ENCODE data around the gene KANSL1.
"Not testable (repeated sequence)": the region's sequence is repeated elsewhere in the genome, so short reads cannot be mapped to it uniquely, and the experiment has no call there.

Gene KANSL1

GRCh38 chr17:46193151-46193625 is at the start of gene KANSL1:
TSS of gene KANSL1 (minus strand) at chr17:46193429. CDS start at chr17:46172143, 21,286 bp downstream.
- peak; percentile 40 for TF ChIP-seq CTCF (IDR thresholded peaks at IDR 0.05; ENCODE audit: insufficient read depth, low read depth, low read length, missing control alignments)
- peak within 1 kb of the TSS; percentile 93 for H3K4me3 ChIP-seq (ENCODE audit: low read length)
- peak; percentile 94 for DNase-seq (ENCODE audit: low read depth)

GRCh38 chr17:46231359-46231758 is 38.1 kb upstream of the KANSL1 start:
- not testable (repeated sequence) for H3K4me3 ChIP-seq (ENCODE audit: low read length)

GRCh38 chr17:46225274-46225794 is 32.1 kb upstream of the KANSL1 start:
- peak; percentile 91 for DNase-seq (ENCODE audit: low read depth)
- peak overlapping the region; percentile 44 for H3K4me3 ChIP-seq (ENCODE audit: low read length)

More at GRCh38 chr17:46231359-46231758, 38.1 kb upstream of the KANSL1 start:
- DNase-seq (ENCODE audit: low read depth), result not testable (repeated sequence)

GRCh38 chr17:46224864-46225263 is 31.6 kb upstream of the KANSL1 start:
- H3K4me3 ChIP-seq (ENCODE audit: low read length), result peak overlapping the region; percentile 44
- DNase-seq (ENCODE audit: low read depth), result not testable (repeated sequence)

- H3K4me3 ChIP-seq (ENCODE audit: low read length); DNase-seq (ENCODE audit: low read depth): not testable (repeated sequence)
Observed at GRCh38 chr17:46223041-46223440, 29.8 kb upstream of the KANSL1 start.

- DNase-seq (ENCODE audit: low read depth), result no peak
- H3K4me3 ChIP-seq (ENCODE audit: low read length), result no peak overlapping the region
- no peak for TF ChIP-seq CTCF (IDR thresholded peaks at IDR 0.05; ENCODE audit: insufficient read depth, low read depth, low read length, missing control alignments)
Observed at GRCh38 chr17:46216682-46217081, 23.5 kb upstream of the KANSL1 start.

GRCh38 chr17:46212634-46213435 is 19.6 kb upstream of the KANSL1 start:
- peak; percentile 85 for TF ChIP-seq CTCF (IDR thresholded peaks at IDR 0.05; ENCODE audit: insufficient read depth, low read depth, low read length, missing control alignments)
- DNase-seq (ENCODE audit: low read depth), result peak; percentile 85
- no peak overlapping the region for H3K4me3 ChIP-seq (ENCODE audit: low read length)

- no peak for TF ChIP-seq CTCF (IDR thresholded peaks at IDR 0.05; ENCODE audit: insufficient read depth, low read depth, low read length, missing control alignments)
- H3K4me3 ChIP-seq (ENCODE audit: low read length), result no peak overlapping the region
- no peak for DNase-seq (ENCODE audit: low read depth)
Observed at GRCh38 chr17:46208997-46209396, 15.8 kb upstream of the KANSL1 start.

GRCh38 chr17:46205975-46206374 is 12.7 kb upstream of the KANSL1 start:
- no peak for TF ChIP-seq CTCF (IDR thresholded peaks at IDR 0.05; ENCODE audit: insufficient read depth, low read depth, low read length, missing control alignments)
- no peak for DNase-seq (ENCODE audit: low read depth)
- H3K4me3 ChIP-seq (ENCODE audit: low read length), result no peak overlapping the region
